GM19025 (cell line): ENCODE data around the gene PRXL2B.

Experiments
- ATAC-seq: cut with Tn5 transposase; IDR thresholded peaks from one replicate; pipeline ENCODE4 v1.9.1; 2021; ENCODE audit warnings: mild to moderate bottlenecking, low read depth, moderate library complexity; ENCODE audit not compliant: unreplicated experiment

The PRXL2B gene

DNA sequence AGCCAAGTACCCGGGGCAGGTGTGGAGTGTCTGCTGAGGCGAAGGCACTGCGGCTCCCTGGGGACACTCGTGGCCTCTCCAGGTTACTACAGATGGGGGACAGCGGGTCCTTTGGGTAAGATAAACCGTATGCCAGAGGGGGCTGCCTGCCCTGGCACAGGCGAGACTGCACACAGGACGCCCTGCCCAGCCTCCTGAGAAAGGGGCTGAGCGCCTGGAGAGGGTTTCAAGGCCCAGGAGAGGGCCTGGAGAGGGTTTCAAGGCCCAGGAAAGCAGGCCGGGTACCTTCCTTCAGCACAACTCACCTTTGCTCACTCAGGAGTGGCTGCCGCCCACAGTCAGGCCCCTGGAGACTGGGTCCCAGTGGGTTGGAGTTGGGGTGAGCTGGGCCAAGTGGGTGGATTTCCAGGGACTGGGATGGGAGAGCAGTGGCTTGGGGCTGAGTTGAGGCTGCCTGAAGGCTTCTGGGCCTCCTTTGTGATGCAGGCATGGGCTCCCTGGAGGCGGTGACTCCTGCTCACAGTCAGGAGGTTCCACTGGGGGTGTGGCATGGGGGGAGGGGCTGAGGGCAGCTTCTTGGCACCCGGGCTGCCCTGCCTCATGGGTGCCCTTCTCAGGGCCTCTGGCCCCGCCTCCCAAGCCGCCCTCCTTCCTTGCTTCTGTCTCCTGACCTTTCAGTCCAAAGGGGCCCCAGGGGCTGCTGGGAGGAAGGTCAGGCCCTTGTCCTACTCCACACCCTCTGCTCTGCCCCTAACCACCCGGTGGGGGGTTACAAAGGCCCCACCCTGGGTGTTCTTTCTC, 46.2 kb downstream of the PRXL2B start, which contains the start of gene MMEL1:
TSS of gene MMEL1 (minus strand) at position 456 of the 801 bp plus-strand sequence. CDS start 3,532 bp downstream, outside the sequence.
- ATAC-seq, result no peak

DNA sequence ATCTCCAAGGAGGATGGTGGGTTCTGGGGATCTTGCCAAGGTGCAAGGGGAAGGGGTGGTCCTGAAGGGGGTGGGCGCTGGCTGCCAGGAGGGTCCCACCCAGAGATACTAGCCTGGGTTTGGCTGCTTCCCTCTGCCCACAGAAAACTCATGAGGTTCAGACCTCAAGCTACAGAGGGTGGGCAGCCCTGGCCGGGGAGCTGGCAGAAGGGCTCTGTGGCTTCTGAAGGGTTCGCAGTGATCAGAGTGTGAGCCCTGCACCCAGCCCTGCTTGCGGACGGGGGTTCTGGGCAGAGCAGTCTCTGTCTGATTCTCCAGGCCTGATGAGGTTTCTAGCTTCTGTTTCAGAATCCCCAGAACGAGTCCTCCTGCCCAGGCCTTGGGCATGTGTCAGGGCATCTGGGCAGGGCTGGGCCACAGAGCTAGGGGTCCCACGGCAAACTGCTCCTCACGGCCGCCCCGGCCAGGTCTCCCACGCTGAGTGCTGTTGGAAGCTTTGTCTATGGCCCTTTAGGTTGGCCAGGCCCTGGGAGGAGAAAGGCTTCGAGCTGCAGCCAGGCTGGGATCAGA, 46.9 kb downstream of the PRXL2B start:
- ATAC-seq, result no peak

DNA sequence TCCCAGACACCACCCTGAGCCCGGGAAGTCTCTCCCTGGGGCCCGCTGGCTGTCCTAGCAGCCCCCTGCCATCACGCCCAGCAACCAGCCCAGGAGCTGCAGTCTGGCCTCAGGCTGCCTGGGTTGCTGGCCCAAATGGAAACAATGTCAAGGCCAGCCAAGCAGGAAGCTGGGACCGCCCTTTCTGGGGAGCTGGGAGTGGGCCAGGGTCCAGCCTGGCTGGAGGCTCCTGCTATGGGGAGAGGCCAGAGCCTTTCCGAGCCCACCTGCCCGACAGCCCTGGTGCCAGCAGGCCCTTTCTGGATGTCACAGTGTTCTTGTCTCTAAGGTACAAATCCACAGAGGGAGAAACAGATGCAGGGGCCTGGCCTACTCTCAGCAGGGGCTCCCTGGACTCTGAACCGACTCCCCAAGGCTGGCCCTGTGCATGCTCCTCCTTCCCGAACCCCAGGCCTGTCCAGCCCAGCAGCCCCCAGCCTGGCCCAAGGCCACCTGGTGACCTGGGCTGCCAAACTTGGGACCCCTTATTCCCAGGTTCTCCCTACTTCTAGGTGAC, 47.4 kb downstream of the PRXL2B start:
- ATAC-seq, result no peak

DNA sequence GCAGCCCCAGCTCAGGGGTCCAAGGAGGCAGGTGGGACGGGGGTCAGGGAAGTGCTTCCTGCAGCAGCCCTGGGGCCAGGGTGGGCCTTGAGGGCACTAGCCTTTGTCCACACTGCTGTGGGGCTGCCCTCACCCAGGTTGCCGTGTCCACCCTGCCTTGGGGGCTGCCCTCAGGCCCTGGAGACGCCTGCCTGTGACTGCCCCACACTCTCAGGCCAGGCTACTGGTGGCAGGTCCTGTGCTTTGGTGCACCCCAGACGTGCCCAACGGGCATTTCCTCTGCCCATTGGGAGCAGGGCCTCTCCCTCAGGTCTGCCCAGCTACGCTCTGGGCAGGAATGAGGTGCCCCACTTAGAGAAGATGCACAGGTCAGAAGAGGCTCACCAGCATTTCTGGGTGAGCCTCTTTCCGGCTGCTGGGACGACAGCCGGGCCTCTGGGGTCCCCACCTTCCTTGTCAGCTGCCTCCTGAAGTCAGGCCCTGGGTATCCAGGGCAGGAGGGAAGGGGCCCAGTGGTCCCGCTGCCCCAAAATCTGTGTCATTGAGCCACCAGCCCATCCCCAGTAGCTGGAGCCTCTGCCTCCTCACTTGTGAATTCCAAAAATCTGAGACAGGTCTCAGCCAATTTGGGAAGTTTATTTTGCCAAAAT, 48.9 kb downstream of the PRXL2B start:
- no peak for ATAC-seq

DNA sequence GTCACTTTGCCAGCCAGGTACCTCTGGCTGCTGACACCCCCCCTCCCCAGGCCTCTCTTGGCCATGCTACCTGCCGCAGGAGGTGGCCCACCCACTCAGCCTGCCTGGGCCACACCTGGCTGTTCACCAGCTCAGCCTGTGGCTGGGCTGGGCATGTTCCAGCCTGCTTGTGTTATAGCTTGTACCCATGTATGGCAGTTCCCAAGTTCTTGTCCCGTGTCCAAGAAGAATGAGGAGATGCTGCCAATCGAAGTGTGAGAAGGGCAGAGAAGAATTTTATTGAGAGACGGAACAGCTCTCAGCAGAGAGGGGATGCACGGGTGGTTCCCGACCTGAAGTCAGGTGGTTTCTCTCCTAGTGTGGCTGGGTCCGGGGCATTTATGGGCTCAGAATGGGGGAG, 50.2 kb downstream of the PRXL2B start:
- no peak for ATAC-seq

DNA sequence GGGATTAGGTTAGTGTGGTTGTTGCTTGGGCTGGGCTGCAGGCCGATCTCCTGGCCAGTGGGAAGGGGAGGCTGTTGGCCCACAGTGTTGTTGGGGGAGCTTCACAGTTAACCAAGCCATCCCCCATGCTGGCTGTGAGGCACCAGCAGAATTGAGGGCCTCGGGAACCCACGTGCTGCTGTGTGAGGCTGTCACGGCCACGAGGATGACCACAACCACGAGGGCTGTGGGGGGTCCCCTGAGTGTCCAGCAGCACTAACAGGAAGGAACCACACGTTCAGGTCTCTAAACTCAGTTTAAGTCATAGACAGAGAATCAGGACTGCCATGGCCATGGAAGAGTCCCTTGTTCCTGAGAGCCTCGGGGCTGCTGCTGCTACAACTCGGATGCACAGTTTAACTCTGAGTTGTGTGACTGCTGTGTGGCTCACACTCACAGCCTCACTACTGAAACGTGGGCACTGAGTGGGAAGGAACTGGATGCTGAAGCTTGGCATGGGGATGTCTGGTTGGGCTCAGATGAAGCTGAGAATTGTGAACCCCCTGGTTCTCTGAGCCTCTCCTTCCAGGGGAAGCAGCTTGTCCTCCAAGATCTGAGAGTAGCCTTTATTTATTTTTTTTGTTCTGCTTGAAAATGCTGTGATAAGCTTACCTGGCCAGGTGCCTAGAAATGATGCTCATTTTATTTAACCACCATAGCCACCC, 51.0 kb downstream of the PRXL2B start:
- ATAC-seq, result no peak

DNA sequence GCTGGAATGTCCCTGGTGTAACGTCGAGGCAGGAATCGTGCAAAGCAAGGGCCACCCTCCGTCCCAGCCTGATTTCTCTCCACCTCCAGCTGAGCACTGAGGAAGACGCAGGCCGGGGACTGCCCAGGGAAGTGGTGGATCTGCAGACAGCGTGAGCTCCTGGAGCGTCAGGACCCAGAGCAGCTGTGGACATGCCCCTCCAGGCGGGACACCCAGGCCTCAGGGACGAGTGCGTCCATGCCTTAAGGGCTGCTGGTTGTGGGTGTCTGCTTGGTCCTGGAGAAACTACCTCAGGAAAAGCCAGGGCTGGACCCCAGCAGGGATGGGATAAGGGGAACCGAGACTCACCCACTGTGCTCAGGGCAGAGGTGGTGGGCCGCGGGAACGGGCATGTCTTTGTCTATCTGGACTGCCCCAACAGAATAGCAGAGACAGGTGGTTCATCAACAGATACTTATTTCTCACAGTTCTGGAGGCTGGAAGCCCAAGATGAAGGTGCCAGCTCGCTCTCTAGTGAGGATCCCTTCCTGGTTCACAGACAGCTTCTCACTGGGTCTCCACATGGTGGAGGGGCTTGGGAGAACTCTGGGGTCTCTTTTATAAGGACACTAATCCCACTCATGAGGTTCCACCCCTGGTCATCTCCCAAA, 52.0 kb downstream of the PRXL2B start:
- no peak for ATAC-seq

DNA sequence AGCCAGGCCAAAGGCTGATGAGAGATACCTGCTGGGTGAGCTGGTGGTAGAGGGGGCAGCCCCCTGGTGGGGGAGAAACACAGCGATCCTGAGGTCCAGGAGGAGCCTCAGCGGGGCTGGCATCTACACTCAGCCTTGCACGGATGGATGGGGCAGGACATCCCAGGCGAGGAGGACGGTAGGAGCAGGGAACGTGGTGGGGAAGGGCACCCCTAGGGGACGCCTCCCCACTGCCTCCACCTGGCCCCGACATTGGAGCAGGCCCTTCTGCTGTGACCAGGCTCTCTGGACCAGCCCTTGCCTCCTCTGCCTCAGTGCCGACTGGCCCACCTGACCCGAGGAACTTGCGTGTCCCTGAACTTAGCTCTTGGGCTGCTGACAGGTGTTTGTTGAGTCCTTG, 52.6 kb downstream of the PRXL2B start:
- ATAC-seq, result no peak

DNA sequence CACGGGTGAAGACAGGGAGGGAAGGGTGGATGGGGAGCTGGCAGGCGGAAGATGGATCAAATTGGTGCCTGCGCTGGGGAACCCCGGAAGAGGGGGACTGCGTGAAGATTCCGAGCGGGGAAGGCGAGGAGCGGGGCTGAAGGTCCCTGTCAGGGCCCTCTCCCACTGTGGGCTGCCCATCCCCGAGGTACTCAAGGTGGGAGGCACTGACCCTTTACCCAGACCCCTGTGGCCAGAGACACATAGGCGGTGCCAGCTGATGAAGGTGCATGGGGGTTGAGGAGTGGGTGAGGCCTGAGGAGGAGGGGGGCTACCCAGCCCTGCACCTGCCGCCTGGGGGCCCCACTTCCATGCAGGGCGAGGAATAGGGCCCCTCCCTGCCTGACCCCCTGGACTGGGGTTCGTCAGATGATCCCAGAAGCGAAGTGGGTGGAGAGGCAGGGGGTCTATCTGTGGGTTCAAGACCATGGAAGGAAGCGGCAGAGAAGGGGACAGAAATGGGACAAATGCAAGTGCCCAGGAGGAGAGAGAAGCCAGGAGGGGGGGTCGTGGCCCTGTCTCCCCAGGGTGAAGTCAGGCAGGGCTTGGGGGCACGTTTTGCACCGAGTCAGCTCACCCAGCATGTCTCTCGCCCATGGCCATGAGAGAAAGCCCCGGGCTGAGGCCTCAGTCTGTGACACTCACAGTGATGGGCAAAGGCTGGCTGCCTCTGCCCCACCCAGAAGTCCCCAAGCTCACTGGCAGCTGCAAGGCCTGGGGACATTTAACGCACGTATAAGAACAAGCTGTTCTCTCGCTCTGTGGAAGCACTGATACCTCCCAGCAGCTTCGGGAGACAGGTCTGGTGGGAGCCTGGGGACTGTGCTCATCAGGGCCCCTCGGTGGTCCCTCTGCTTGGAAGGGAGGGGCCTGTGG, 53.3 kb downstream of the PRXL2B start:
- ATAC-seq, result no peak

DNA sequence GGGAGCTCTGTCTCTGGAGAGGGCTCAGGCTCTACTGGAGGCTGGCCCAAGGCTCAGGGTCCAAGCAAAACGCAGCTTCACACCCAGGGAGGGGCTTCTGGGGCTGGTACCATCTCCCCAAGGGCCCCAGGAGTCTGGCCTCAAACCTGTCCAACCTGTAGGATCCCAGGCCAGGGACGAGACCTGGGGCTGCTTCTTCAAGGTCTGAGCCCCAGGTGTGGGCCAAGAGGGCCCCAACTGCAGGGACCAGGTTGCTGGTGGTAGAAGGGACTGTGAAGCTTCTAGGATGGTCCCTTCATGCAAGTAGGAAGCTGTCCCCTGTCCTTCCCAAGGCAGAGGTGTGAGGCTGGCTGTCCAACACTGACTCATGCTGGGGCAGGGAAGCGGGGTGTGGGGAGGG, 54.0 kb downstream of the PRXL2B start:
- ATAC-seq, result no peak
